Measurements from ENCODE around the gene COL6A1.
A peak's percentile ranks its signal among the peaks of the same experiment; 100 is the strongest.
"Not testable (repeated sequence)": the region's sequence is repeated elsewhere in the genome, so short reads cannot be mapped to it uniquely, and the experiment has no call there.

The COL6A1 gene

DNA sequence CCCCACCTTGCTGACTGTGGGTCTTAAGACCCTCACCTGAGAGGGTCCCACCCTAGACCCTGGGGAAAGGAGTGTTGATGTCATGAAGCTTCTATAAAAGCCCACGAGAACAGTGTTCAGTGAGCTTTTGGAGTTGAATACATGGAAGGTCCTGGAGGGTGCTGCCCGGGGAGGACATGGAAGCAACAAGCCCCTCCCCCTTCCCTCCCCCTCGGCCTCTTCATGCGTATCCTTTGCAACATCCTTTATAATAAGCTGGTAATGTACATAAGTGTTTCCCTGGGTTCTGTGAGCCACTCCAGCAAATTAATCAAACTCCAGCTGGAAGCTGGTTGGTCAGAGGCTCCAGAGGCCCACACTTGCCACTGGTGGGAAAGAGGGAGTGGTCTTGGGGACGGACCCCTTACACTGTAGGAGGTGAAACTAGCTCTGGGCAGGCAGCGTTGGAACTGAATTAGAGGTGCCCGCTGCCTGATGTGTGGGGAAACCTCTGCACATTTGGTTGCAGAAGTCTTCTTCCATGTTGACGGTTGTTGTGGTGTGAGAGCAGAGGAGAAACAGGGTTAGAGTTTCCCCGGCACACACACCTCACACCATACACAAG lies 14.7 kb upstream of the COL6A1 start:
- DNase-seq, result no peak

DNA sequence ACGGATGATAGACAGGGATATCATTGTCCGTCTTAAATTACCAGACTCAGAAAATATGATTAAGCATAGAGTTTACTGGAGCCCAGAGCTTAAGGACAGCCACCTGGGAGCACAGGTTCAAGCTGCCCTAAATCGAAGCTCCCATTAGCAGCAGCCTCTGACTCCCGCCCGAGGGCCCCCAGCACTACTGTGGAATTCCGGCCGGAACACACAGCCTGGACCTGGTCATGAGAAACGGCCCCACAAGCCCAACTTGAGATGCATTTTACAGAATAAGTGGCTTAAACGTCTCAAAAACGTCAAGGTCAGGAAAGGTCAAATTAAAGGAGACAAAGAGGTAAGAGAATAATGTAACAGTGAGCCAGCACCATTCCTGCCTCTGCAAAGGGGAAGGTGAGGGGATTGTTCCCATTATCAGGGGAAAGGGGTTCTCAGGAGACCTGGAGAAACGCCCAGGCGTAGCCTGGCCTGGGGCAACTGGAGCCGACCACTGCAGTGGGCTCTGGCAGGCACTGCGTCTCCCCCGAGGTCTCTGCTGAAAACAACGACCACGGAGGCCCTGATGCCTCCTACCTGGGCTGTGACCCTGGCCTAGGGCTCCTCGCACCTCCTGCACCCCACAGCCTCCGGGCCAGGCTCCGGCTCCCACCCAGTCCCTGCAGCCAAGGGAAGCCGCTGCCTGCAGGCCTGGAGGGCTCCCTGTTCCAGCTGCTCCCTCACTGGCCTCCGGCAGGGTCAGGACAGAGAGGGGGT lies 11.5 kb upstream of the COL6A1 start:
- DNase-seq, result no peak

DNA sequence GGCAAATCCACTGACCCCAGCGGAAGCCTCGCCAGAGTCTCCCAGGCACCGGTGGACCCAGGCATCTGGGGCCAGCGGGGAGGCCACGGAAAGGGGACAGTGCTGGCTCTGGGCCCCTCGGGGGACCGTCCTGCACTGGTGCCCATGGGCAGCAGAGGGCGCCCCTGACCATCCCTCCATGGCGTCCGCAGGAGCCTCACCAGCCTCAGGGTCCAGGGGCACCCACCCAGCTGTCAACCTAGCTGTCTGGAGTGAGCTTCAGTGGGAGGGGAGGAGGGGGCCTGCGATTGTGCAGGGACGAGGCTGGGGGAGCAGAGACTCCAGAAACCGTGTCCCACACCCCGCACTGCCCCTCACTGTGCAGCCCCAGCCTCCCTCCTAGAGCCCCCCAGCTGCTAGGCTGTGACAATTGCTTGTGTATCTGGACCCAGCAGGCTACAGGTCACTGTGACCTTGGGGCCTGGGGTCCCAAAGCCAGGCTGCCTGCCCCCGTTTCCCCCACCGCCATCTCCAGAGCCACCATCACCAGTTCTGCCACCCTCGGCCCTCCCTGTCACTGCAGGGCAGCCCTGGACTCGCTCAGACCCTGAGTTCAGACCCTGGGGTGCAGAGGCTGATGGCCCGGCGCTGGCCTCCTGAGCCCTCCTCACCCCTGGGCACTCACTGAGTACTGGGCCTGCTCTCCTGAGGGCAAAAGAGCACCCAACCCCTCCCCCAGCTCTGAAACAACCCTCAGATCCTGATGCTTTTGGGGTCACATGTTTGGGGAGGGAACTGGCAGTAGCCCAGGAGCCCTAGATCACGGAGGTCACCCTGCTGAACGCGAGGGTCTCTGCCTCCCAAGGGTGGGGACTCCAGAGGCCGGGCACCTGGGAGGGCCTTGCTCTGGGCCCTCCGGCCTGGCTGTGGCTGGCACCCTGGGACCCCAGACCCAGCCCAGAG lies 10.6 kb upstream of the COL6A1 start:
- peak in 1 of 2 experiments; percentile 31 for DNase-seq

DNA sequence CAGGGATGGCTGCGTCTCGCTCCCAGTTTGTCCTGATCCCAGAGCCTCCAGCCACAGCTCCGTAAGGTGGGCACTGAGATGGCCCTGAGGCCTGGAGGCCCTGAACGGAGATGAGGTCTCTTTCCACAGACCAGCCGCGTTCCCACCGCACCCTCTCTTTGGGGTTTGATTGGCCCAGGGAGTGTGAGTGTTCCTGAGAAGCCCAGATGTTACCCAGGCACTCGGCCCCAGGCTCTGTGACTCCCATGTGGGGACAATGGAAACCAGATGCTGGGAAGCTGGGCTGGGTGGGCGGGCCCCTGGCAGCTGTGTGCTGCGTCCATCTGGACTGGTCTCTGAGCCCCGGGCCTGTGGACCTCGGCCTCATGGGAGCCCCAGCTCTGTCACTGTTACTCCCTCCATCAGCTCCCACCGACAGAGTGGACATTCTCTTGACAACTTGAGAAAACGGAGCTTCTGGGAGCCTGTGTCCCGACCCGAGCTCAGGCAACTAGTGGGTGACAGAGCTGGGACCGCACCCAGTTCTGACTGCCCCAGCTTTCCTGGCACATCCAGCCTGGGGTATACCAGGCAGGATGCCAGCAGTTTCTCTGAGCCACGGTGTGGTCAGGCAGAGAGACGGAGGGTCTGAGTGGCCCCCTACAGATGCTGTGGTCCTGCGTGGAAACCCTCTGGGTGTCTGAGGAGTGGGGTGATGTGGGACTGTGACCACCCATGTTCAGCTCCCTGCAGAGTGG lies 9.8 kb upstream of the COL6A1 start:
- no peak for DNase-seq

DNA sequence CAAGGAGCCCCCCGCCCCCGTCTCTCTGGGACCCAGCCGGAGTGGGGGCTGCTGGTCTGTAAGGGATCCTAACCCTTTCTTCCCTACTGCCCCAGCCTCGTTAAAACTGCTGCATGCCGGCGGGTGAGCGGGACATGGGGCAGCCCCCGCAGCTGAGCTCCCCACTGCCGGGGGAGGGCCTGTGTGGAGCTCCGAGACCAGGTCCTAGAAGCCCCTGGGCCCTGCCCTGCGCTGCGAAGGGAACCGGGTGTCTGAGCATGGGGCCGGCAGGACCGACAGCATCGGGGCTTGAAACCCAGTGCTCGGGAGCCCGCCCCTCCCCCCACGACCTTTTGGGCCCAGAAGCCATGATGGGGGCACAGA lies 9.2 kb upstream of the COL6A1 start:
- DNase-seq, result no peak

DNA sequence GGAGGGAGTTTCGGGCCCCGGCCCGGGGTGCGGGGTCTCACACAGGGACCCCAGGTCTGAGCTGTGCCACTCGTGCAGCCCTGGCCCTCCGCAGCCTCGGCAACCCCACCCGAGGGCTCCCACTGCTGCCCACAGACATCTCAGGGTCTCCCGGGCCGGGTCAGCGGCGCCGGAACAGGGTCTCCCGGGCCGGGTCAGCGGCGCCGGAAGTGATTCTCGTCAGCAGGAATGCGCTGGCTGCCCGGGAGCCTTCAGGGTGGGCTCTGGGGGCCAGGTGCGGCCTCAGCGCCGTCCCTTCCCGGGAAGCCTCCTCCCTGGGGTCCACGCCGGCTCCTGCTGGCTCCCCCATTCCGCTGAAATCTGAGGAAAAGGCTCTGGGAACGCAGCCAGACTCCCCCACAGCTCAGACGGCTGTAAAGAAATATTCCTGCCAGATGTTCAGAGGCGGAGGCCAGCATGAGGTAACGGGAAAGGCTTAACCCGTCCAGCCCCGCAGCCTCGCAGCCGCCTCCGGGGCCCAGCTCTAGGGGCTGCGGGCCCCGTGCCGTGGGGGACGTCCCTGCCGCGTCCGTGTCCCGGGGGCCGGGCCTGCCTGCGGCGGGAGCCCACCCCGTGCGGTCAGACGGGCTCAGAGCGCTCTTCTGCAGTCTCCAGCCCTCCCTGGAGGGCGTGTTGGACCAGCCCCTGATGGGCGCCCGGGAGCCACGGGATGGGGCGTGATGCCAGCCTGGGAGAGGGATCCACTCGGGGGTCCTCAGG lies 8.7 kb upstream of the COL6A1 start:
- DNase-seq, result no peak

DNA sequence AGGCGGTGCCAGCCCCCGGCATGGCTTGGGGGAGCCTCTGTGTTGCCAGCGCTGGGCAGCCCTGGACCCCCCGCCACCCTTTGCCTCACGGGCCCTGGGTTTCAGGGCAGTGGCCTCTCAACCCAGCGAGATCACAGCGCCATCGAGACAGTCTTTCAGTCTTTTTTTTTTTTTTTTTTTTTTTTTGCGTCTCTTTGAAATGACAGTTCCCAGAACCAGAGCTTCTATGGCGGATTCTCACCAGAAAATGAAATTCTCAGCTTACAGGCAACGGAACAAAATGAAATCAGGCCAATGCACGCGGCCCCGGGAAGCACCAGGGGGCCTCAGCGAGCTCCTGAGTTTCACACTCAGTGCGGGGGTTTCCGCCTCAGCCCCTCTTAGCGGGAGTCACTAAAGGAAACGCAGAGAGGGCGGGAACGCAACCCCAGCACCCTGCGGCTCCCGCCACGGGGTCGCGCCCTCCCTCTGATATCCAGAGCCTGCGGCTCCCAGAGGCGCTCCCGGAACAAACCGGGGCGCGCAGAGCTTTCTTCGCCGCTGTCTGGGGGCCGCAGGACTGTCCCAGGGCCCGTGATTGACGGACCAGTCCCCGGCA lies 8.0 kb upstream of the COL6A1 start:
- DNase-seq, result peak; percentile 13 to 45

DNA sequence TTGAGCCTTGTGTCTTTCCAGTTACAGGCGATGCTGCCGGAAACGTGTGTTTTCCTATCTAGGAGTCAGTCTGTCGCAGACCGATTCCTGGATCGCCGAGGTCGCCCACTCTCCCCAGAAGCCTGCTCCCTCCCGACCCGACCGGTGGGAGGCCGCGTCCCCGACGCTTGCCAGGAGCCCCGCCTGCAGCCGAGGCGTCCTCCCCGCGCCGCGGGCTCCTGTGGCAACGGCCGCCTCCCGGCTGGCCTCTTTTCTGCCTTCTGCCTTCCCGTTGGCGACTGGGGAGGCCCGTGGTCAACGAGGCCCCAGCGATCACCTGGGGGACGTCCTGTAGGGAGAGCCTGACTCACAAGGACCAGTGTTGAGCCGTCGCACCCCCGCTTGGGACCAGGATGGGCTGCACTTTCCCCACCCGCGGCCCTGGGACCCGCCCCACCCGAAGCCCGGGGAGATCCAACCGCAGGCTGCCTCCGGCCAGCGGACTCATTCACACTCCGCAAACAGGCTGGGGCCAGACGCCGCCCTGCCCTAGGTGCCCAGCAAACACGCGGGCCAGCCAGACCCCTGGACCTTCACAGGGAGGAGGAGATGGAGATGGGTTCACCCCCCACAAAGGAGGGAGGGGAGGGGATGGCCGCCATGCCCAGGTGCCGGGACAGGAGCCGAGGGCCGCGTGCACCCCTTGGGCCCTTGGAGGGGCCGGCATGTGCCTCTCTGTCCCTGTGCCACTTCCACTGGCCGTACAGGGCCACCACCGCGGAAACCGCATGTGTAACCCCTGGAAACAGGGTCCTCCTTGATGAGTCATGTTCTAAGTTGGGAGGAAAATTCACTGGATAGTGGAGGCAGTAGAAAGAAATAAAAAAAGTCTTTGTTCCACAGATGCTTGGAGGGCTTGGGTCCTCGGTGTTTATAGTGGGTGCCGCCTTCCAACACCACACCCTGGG lies 7.2 kb upstream of the COL6A1 start:
- no peak for DNase-seq

DNA sequence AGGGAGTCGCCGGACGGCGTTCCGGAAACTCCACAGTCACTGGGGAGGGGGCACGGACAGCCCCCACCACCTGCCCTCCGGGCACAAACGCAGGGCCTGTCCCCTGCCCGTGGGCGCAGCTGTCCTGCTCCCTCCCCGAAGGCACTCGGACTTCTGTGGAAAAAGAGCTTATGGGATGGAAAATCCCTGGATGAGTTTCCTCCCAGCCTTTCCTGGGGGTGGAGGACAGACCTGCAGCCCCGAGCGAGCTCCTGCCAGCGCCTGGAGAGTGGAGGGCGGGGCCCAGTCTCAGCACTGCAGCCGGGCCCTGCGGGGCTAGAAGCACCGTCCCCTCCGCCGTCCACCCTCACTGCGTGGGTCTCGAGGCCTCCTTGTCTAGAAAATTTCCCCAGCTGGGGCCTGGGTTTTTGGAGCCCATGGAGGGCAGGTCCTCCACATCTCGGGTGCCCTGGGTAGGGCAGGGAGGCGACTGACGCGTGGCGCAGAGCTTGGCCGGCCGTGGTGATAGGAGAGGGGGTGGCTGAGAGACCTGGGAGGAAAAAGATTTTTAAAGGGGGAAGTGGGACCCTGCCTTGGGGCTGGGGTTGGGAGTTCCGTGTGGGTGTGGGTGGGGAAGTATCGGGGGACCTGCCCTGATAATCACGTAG lies 6.4 kb upstream of the COL6A1 start:
- no peak for DNase-seq

DNA sequence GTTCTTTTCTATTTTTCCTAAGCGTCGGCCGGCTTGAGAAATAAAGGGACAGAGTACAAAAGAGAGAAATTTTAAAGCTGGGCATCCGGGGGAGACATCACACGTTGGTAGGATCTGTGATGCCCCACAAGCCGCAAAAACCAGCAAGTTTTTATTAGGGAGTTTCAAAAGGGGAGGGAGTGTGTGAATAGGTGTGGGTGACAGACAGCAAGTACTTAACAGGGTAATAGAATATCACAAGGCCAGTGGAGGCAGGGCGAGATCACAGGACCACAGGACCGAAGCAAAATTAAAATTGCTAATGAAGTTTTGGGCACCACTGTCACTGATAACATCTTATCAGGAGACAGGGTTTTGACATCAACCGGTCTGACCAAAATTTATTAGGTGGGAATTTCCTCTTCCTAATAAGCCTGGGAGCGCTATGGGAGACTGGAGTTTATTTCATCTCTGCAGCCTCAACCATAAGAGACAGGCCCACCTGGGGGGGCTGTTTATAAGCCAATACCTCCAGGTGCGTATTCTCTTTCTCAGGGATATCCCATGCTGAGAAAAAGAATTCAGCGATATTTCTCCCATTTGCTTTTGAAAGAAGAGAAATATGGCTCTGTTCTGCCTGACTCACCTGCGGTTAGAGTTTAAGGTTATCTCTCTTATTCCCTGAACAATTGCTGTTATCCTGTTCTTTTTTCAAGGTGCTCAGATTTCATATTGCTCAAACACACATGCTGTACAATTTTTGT lies 5.7 kb upstream of the COL6A1 start:
- not testable (repeated sequence) for DNase-seq

DNA sequence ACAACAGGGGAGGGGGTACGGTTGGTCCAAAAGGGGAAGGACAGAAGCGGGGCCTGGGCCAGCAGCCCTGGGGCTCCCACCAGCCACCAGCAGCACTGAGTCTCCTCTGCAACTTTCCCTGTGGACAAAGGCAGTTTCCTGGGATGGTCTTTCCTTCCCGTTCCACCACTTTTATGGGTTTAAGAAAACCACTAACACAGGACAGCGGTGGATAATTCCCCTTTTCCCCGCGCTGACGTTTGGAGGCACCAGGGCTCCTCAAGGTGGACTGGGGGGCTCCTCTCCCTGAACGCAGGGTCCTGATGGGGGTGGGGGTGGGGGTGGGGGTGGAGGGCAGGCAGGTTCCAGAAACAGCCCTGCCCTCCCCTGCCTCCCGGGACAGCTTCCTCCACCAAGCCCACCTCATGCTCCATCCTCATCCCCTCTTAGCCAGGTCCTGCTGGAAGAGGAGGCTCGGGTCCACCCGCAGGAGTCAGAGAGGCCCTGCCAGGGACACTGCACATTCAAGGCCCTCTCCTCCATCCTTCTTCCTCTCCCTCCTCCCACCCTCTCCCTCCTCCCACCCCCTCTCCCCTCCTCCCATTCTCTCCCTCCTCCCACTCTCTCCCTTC lies 4.8 kb upstream of the COL6A1 start:
- DNase-seq, result no peak

DNA sequence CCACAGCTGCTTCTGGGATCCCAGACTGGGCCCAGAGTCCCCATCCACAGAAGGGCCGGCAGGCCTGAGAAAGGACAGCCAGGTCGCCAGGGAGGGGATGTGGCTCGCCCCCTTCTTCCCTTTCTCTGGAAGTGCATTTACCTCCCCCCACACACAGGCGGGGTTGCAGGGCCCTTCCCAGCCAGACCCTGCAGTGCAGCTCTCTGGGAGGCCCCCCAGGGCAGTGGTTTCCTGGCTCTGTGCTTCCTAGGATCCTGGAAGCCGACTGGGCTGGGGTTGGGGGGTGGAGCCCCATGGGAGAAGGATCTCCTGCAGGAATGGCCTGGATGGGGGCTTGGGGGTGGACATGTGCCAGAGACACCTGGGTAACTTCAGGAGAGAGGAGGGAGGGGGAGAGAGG lies 4.2 kb upstream of the COL6A1 start:
- DNase-seq, result no peak

DNA sequence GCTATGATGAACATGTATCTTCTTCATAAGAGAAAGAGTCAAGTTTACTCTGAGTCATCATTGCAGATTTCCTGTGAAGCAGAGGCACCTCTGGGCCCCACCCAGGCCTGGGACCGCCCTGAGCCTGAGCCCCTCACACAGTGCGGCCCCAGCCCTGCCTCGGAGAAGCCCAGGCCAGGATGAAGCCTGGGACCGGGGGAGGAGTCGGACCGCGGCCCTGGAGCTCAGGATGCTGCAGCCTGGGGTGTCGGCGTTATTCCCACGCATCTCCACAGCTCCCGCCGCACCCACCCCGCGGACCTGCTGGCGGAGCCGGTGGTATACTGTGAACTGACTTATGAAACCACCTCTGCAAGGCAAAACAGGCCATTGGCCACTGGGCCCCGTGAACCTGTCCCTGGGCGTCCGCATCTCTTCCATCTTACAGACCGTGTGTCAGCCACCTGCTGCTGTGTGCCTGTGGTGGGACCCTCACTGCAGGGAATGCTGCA lies 2.4 kb upstream of the COL6A1 start:
- DNase-seq, result no peak

DNA sequence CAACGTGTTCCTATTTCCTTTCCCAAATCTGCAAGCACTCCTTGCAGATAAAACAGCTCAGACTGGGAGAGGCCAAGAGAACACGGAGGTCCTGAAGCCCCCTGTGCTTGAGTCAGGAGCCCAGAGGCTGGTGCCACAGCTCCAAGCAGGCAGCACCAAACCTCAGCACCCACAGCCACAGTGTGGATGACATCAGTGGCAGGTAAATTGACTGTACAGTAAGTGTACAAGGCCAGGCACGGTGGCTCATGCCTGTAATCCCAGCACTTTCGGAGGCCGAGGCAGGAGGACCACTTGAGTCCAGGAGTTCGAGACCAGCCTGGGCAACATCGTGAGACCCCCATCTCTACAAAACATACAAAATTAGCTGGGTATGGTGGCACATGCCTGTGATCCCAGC lies 1.9 kb upstream of the COL6A1 start:
- no peak for DNase-seq

DNA sequence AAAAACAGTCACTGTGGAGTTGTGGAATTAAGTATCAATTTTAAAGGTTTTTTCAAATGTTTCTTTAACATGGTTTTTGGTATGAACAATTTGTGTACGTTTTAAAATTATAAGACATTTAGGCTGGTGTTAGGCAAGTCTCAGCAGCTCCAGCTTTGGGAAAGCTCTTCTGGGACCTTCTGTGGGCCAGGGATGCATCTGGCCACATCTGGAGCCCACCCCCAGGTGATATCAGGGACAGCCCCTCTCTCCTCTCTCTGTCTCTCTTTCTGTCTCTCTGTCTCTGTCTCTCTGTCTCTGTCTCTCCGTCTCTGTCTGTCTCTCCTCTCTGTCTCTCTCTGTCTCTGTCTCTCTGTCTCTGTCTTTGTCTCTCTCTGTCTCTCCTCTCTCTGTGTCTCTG lies 1.3 kb upstream of the COL6A1 start:
- no peak for DNase-seq

DNA sequence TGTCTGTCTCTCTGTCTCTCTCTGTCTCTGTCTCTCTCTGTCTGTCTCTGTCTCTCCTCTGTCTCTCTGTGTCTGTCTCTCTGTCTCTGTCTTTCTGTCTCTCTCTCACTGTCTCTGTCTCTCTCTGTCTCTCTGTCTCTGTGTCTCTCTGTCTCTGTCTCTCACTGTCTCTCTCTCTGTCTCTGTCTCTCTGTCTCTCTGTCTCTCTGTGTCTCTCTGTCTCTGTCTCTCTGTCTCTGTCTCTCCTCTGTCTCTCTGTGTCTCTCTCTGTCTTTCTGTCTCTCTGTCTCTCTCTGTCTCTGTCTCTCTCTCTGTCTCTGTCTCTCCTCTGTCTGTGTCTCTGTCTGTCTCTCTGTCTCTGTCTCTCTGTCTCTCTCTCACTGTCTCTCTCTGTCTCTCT lies 873 bp upstream of the COL6A1 start:
- DNase-seq, result no peak

DNA sequence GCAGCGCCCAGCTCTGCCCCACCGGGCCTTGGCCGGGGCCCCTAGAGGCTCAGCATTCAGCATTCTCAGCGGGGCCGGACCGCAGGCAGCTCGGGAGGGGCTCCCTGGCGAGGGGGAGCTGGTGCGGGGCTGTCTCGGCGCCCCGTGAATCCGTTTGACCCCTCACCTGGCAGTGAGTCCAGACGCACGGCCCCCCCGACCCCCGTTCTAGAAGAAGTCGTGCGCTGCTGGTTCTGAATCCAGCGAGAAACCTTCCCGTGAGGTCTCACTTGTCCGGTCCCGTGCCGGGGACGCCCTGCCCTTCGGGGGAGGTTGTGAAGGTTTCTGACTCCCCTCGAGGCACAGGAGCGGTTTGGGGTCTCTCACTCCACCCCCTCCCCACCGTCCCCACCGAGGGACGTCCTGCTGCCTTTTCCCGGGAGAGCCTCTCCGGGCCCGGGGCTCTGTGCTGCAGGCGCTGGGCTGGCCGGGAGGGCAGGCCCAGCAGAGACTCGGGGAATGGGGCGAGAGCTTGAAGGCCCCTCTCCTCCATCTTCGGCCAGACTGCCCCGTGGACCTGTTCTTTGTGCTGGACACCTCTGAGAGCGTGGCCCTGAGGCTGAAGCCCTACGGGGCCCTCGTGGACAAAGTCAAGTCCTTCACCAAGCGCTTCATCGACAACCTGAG lies 655 bp downstream of the COL6A1 start:
- DNase-seq, result no peak
